ENCODE data around the gene GHITM.

GRCh38 chr10:84156768-84157167, 17.5 kb downstream of the GHITM start:
- TF ChIP-seq EZH2 (IDR thresholded peaks at IDR 0.05), result no peak
- TF ChIP-seq POLR2AphosphoS5 (IDR thresholded peaks at IDR 0.05; ENCODE audit: borderline replicate concordance, low read depth, low read length), result no peak
- no peak for TF ChIP-seq FOXP2 (optimal IDR thresholded peaks at IDR 0.05; ENCODE audit: control extremely low read depth, extremely low read length, insufficient read depth)
